ENCODE results near the gene RPH3AL.

The RPH3AL gene, protein sequence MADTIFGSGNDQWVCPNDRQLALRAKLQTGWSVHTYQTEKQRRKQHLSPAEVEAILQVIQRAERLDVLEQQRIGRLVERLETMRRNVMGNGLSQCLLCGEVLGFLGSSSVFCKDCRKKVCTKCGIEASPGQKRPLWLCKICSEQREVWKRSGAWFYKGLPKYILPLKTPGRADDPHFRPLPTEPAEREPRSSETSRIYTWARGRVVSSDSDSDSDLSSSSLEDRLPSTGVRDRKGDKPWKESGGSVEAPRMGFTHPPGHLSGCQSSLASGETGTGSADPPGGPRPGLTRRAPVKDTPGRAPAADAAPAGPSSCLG

DNA sequence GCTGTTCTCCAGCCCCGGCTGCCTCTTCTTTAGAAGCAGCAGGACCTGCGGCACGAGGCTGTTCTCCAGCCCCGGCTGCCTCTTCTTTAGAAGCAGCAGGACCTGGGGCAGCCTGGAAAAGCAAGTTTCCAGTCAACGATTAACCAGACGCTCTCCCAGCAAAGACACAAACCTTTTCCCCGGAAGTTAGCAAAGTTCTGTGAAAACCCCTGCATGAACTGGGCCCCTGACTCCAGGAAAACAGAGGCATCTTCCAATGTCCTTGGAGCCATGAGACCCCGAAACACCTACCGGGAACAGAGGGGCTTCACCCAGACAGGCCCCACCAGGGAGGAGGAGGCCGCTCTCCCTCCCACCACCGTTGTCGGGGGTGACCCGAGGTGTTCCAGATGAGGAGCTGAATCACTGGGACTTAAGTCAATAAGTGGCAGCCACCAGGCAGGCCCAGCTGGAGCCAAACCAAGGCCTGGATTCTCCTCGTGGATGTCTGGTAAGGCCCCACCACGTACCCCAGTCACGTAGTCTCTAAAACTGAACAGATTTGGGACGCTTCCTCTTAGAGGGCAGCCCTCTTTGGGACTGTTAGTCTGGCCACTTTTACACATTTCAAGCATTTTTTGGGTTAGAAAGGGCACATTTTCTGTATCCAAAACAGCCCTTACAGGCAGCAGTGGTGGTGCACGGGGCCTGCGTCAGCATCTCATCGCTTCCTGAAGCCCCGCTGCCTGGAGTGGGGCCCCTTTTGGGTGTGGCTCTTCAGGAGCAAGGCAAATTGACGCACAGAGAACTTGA is at the start of gene RPH3AL:
RPH3AL (minus strand) TSS at position 387 of the 792 bp plus-strand sequence. CDS start 25,264 bp downstream, outside the sequence.
- DNase-seq, result peak in 1 of 14 donors; percentile 20

DNA sequence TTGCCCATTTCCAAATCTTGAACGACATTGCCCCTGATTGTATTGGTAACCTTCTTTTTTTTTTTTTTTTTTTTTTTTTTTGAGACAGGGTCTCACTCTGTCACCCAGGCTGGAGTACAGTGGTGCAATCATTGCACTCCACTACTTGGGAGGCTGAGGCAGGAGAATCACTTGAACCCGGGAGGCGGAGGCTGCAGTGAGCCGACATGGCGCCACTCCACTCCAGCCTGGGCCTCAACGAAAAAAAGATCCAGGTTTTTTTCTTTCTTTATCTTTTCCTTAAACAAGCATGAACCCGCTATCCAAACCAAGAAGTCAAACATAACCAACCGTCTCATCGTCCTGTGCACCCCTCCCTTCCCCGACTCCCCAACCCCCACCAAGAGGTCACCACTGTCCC is 47.6 kb upstream of the RPH3AL start:
- no peak for DNase-seq

DNA sequence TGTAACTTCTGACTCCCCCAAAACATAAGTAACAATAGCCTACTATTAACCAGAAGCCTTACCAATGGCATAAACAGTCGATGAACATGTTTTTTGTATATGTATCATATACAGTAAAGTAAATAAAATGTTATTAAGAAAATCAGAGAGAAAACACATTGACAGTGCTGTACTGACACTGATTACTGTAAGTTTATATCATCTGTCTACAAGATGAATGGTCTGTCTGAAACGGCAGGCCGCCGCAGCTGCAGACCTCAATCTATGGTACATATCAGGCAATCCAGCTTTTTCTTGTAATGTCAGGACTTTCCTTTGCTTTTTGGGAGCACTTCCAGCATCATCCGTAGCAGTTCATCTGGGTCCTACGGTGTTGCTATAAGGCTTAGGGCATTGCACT is 44.2 kb upstream of the RPH3AL start:
- DNase-seq, result no peak

DNA sequence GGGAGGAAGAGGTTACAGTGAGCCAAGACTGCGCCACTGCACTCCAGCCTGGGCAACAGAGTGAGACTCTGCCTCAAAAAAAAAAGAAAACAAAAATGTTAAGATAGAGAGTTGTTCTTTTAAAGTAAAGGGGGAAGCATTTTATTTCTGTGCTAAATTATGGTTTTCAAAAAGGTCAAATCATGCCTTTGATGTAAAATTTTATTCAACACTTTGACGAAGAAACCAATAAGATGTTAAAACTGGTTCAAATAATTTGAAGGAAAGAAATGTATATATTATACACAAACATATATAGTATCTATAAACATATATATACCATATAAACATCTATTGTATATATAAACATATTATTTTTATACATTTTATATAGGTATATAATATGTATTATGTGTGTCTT is 43.4 kb upstream of the RPH3AL start:
- no peak for DNase-seq

DNA sequence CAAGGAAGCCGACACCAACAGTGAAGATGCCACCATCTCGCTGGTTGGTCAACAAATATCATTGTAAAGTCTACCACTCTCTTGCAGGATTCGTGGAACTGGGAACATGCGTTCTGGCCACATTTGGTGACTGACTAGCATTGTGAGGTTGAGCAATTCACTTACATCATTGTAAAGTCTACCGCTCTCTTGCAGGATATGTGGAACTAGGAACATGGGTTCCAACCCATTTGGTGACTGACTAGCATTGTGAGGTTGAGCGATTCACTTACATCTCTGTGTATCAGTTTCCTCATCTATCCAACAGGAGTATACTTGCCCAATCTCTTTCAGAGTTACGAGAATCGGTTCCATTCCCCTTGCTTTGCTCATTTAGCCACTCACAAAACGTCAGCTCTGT is 42.6 kb upstream of the RPH3AL start:
- no peak for DNase-seq

DNA sequence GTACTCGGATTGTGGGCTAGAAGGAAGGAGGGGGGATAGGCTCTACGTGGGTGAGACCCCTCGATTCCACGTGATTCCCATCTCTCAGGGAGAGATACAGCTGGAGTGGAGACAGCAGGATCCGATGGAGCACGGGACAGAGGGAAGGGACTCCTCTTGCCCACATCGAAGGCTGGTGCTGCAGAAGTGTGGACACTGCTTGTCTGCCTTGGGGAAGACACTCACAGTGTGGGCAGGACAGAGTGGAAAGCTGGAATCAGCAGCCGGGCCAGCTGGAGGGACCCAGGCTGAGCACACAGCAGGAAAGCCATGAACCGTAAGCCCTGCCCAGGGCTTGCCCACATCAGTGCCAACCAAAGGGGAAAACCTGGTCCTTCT is 42.1 kb upstream of the RPH3AL start:
- DNase-seq, result no peak

DNA sequence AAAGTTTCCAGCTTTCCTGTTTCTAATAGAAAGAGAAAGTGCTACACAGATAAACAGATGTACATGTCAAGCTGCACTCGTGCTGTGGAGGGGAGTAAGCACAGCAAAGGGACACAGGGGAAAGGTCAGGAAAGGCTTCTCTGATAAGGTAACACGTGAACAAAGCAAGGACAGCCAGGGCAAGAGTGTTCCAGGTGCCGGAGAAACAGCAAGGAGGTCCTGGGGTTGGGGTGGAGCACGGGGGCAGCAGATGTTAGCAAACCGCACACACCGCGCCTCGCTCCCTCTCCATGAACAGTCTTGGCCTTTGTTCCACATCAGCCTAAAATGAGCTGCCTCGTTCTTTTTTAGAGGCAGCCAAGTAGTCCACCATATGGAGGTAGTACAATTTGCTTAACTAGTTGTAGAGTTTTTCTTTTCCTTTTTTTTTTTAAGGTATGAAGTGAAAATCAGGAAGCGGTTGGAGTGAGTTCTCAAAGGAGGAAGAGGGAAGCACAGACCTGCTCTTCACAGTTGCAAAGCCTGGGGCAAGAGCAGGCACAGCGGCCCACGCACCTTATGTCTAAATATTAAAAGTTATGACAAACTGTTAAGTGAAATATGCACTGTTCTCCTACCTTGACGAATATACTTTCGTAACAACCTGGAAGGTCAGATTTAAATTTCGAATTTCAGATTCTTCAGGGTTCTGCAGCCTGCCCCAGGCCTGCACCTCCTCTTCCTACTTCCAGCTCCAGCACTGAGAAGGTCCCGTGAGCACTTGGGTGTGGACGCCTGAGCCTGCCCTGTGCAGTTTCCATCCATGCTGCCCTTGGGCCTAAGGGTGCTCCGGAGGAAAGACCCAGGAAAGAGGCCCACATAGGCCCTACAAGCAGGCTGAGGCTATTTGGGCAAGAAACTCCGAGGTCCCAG is 41.5 kb upstream of the RPH3AL start:
- no peak for DNase-seq

DNA sequence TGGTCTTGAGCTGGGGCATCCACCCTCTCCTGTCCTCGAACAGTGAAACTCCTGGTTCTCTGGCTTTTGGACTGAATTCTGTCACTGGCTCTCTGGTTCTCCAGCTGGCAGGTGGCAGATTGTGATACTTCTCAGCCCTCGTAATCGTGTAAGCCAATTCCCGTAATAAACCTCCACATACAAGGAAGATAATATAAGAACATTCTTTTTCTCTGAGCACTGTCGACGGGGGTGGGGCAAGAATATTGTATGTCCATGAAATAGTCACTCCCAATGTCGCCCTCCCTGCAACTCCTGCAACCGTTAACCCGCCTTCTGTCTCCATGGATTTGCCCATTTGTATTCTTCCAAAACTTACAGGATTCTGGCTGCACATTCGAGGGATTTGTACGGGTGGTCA is 39.2 kb upstream of the RPH3AL start:
- no peak for DNase-seq

DNA sequence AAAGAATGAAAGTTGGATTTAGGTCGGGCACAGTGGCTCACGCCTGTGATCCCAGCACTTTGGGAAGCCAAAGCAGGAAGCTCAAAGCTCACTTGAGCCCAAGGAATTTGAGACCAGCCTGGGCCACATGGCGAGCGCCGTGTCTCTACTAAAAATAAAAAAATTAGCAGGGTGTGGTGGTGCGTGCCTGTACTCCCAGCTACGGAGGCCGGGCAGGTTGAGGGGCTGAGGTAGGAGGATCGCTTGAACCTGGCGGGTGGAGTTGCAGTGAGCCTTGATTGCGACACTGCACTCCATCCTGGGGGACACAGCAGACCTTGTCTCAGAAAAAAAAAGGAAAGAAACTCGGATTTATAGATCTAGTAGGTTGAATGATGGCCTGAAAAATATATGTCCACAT is 37.4 kb upstream of the RPH3AL start:
- no peak for DNase-seq

DNA sequence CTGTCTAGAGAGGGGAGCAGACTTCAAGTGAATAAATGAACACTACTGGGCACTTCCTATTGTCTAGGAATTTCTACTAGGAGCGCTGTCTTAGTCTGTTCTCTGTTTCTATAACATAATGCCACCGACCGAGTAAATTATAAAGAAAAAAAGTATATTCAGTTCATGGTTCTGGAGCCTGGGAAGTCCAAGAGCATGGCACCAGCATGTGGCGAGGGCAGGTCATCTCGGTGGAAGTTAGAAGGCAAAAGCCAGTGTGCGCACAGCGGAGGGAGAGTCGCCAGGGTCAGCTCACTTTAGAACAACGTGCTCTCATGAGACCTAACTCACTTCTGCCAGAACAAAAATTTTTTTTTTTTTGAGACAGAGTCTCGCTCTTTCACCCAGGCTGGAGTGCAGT is 35.5 kb upstream of the RPH3AL start:
- DNase-seq, result no peak

DNA sequence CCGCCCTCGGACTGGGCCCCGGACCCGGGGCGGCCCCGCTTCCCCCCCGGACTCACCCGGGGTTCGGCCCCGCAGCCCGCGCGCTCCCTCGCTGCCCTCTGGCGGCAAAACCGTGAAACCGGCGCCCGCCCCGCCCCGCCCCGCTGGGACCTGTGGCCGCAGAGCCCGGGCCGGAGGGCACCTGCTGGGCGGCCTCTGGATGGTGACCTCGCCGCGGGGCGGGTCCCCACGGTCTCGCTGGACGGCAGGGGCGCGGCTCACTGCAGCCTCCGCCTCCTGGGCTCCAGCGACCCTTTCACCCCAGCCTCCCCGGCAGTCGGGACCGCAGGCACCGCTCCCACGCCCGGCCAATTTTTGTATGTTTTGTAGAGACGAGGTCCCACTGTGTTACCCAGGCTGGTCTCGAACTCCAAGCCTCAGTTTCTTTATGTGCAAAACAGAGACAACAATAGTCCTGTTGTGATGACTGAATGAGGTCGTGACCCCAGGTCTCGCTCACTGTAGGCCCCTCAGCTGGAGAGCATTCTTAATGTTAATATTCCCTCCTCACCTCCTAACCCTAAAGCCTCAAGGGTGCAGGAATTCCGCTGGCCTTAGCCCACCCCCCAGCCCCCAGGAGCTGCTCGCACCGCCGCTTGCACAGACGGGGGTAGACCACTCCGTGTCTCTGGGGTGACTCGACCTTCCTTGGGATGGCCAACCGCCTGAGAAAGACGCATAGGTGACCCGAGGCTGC is 33.7 kb upstream of the RPH3AL start:
- peak in 13 of 14 donors; percentile 2 to 81 (median 39) for DNase-seq

DNA sequence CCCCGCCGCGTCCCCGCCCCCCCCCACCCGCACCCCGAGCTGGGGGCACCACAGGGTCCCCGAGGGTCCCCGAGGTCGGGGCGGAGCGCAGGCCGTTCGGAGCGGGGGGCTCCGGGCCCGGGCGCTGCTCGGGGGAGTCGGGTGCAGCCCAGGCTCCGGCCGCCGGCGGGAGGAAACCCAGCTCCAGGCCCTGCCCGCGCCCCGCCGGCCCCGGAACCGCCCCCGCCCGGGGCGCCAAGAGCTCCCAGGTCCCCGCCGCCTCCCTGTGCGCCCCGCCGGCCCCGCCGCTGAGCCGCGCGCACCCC is 33.2 kb upstream of the RPH3AL start:
- DNase-seq, result no peak

DNA sequence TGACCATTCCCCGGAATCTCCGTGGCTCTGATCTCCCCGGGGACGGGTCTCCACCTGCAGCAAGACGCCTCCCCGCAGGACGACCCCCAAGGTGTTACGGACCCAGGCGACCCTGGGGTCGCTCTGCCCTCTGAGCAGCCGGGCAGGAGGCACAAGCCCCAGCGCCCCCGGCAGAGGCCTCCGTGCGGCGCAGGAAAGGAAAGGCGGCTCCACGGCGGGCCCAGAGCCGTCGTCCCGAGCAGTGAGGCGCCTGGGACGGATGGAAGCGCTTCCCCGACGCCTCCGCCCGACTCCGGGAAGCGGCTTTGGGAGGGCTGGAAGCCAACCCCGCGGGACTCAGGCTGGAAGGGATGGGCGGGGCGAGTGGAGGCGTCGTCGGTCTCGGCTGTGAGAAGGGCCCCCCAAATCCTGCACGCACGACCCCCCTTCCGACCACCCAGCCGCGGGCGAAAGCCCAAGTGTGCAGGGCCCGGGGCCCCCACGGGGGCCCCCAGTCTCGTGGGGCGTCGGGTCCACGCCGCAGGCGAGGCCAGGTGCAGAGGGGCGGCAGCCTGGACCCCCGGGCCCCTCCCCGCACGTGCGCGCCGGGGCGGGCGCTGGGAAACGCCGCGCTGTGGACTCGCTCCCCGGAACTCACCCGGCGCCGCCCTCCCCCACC is 32.7 kb upstream of the RPH3AL start:
- DNase-seq, result peak in 2 of 14 donors; percentile 18 to 46

DNA sequence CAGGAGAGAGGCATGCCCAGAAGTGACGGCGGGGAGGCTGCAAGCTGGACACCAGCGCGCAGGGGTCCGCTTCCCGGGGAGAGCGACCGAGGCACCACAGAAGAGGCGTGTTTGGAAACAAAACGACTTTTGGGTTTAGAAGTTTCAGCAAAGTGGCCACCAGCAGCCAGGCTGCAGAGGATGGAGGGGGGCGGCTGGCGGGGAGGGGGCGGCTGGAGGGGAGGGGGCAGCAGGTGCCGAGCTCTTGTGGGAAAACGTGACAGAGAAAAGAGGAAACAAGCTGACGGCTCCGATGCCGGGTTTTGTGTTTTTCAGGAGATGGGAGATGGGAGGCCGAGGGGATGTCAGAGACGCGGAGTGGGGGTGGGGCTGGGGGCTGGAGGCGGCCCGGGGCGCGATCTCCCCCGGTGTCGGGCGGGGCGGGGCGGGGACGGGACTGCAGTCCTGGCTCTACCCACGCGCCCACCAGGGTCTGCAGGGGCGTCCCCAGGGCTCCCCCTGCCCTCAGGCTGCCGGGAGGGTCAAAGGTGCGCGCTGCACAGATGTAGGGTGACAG is 32.1 kb upstream of the RPH3AL start:
- DNase-seq, result no peak

DNA sequence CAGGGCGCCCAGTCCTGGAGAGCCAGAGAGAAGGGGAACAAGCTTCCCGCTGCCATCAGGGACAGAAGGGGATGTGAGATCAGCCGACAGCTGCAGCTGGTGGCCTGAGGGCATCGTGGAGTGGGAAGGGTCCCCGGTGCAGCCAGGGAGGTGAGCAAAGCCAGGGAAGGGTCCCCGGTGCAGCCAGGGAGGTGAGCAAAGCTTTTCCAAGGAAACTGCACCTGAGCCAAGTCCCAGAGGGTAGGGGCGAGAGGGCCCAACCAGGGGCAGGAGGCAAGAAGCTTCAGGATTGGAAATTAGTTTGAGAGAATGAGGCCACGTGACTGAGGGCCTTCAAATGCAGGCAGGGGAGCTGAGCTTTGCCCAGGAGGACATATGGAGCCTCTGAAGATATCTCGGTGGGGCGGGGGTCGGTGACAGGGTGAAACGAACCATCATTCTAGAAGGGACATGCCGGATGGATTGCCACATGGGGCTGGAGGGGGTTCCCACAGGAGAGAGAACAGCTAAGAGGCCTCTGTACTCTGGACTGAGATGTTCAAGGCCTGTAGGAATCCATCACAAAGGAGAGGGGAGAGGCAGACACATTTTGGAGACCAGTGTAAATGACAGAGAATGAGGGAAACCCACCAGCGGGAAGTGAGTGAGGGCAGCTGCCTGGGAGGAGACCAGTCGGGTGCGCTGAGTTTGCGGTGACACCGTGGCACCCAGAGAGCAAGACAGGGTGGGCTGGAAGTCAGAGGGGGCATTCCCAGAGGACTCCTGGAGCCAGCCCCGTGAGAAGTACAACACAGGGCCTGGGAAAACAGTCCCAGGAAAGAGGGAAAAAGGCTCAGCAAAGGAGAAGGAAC is 31.4 kb upstream of the RPH3AL start:
- DNase-seq, result peak in 1 of 14 donors; percentile 49

DNA sequence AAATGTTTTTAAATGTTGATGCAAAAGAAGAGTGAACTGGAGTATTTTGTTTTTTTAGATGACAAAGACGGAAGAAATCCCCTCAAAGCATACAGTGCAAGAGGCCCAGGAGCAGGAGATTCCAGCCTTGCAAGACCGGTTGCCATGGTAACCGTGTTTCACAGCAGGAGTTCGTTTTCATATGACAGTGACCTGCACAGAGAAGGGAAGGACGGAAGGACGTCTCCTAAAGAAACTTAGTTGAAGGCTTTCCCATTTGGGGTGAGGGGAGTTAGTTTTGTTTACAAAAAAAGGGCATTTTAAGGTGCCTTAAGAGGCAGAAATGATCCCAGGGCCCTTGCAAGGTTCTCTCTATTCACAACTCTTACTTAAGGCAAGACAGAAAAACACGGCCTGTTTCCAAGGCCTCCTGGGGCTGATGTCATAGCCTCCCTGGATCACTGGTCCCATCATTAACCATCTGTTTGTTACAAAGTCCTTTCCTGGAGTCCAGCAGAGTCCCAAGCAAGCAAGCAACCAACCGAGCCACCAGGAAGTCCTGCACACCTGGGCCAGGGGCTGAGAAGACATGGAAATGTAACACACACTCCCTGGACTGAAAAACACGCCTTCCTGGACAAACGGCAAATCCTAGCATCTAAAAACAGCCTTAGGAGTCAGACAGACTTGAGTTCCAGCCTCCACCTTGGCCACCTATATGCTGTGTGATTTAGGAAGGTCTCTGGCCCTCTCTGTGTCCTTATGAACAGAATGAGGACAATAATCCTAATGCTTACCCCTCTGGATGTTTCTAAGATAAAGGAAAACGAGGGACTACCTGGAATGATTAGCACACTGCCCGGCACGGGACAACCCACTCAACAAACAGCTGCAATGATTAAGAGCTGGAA is 30.3 kb upstream of the RPH3AL start:
- peak in 2 of 14 donors; percentile 22 to 87 for DNase-seq

DNA sequence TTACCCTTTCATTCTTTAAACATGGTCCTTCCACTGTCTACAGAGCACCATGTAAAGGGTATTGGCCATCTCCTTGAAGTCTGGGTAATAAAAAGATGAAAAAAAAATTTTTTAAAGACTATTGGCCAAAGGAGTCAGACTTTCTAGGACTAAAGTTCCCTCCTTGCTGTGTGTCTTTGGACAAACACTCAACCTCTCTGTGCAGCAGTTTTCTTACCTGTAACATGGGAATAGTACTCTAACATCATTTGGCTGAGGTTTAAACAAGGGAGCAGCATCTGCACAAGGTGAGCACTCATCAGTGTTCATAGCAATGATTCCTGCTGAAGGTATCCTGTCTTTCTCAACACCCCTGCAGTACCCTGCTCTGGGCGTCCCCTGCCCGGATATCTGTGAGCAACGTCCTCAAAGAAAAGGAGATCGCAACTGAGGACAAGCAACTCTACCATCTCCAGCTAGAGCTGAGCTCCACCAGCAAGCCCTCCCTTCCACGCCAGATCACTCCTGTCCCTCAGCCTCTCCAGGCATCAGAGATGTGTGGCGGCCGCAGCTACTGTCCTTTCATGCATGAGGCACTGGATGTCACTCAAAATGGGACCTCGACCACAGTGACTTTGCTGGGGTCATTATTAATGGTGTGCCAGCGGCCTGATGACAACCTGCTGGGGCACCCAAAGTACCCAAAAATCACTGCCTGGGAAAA is 29.5 kb upstream of the RPH3AL start:
- DNase-seq, result no peak

DNA sequence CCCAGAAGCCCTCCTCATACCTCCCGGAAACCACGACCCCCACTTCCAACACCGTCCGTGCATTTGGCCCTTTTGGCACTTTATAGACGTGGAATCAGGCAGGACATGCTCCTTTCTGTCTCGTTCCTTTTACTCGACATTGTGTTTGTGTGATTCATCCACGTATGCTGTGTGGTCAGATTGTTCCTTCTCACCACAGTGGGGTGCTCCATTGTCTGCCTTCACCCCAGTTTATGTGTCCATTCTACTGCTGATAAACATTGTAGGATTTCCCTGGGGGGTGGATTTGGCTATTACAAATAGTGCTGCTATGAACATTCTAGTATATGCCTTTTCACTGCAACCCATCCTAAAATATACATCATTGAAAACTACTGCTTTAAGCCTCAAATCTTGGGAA is 28.9 kb upstream of the RPH3AL start:
- peak in 1 of 14 donors; percentile 62 for DNase-seq
